Osteocyte (in vitro differentiated cells): ENCODE measurements around the gene RBM18. TPM values are rescaled to one million over a fixed set of nuclear protein-coding genes. Genes with fewer than 3 reads are reported as not detected.

ENCODE experiments used
- DNase-seq: peaks from one replicate; pipeline ENCODE4 v3.0.0; 2021; ENCODE audit warnings: mixed read lengths; ENCODE audit not compliant: unreplicated experiment; ENCODE audit errors: extremely low spot score
- H3K27ac Mint-ChIP-seq: one replicate; pipeline ENCODE4 v1.8.0; 2021; ENCODE audit warnings: mild to moderate bottlenecking, mixed read lengths; ENCODE audit not compliant: unreplicated experiment
- H3K27me3 Mint-ChIP-seq: one replicate; pipeline ENCODE4 v1.8.0; 2021; ENCODE audit warnings: mixed read lengths; ENCODE audit not compliant: unreplicated experiment
- H3K36me3 Mint-ChIP-seq: one replicate; pipeline ENCODE4 v1.8.0; 2021; ENCODE audit warnings: mixed read lengths; ENCODE audit not compliant: unreplicated experiment
- H3K4me1 Mint-ChIP-seq: one replicate; pipeline ENCODE4 v1.8.0; 2021; ENCODE audit warnings: mixed read lengths; ENCODE audit not compliant: unreplicated experiment
- H3K4me3 Mint-ChIP-seq: one replicate; pipeline ENCODE4 v1.8.0; 2021; ENCODE audit warnings: mild to moderate bottlenecking, moderate library complexity, mixed read lengths; ENCODE audit not compliant: unreplicated experiment
- H3K9me3 Mint-ChIP-seq: one replicate; pipeline ENCODE4 v1.8.0; 2021; ENCODE audit warnings: mixed read lengths; ENCODE audit not compliant: unreplicated experiment
- CTCF ChIP-seq: fragments of 200-600 bp; sonication (generic); IDR thresholded peaks from 2 replicates; pipeline ENCODE4 v1.5.0; 2021; ENCODE audit warnings: antibody characterized with exemption, mild to moderate bottlenecking, moderate library complexity
- total RNA-seq: library from RNA; stranded (reverse); gene quantifications from 2 replicates; pipeline ENCODE4 v1.2.1, GENCODE V29; 2021

The RBM18 gene
- total RNA-seq, 1 donor from 2014 or later = 24.2 TPM

GRCh38 chr9:122286764-122287163, 22.1 kb upstream of the RBM18 start:
- Mint-ChIP-seq H3K4me3 (no peak overlapping the region), H3K4me1 (peaks cover under 1% of the 10 kb centered on the region), H3K27me3 (no peaks in the 10 kb centered on the region), H3K36me3 (peaks cover 45% of the 10 kb centered on the region), H3K27ac (no peak overlapping the region), H3K9me3 (no peaks in the 10 kb centered on the region)
- TF ChIP-seq CTCF = no peak
- DNase-seq = no peak

- Mint-ChIP-seq H3K4me3 (no peak overlapping the region), H3K27ac (peak overlapping the region; percentile 16), H3K36me3 (peaks cover 43% of the 10 kb centered on the region), H3K4me1 (peaks cover 5% of the 10 kb centered on the region), H3K27me3 (no peaks in the 10 kb centered on the region), H3K9me3 (peaks cover 10% of the 10 kb centered on the region)
- DNase-seq = no peak
- TF ChIP-seq CTCF = no peak
Measured at GRCh38 chr9:122281368-122281767, 16.7 kb upstream of the RBM18 start.

- TF ChIP-seq CTCF = no peak
- H3K9me3 Mint-ChIP-seq = peaks cover 15% of the 10 kb centered on the region
- peaks cover 5% of the 10 kb centered on the region for H3K4me1 Mint-ChIP-seq
- H3K36me3 Mint-ChIP-seq = peaks cover 53% of the 10 kb centered on the region
- H3K4me3 Mint-ChIP-seq = no peak overlapping the region
- DNase-seq = no peak
- no peaks in the 10 kb centered on the region for H3K27me3 Mint-ChIP-seq
- no peak overlapping the region for H3K27ac Mint-ChIP-seq
Measured at GRCh38 chr9:122277285-122277897, 12.8 kb upstream of the RBM18 start.

GRCh38 chr9:122276096-122276495, 11.5 kb upstream of the RBM18 start:
- peaks cover 15% of the 10 kb centered on the region for H3K9me3 Mint-ChIP-seq
- H3K4me3 Mint-ChIP-seq = no peak overlapping the region
- peaks cover 51% of the 10 kb centered on the region for H3K36me3 Mint-ChIP-seq
- no peak for TF ChIP-seq CTCF
- H3K4me1 Mint-ChIP-seq = peaks cover 2% of the 10 kb centered on the region
- H3K27ac Mint-ChIP-seq = no peak overlapping the region
- no peak for DNase-seq
- no peaks in the 10 kb centered on the region for H3K27me3 Mint-ChIP-seq

GRCh38 chr9:122274055-122274454, 9.4 kb upstream of the RBM18 start:
- no peaks in the 10 kb centered on the region for H3K27me3 Mint-ChIP-seq
- H3K4me3 Mint-ChIP-seq = no peak overlapping the region
- H3K36me3 Mint-ChIP-seq = peaks cover 46% of the 10 kb centered on the region
- peaks cover 2% of the 10 kb centered on the region for H3K4me1 Mint-ChIP-seq
- no peak overlapping the region for H3K27ac Mint-ChIP-seq
- no peak for TF ChIP-seq CTCF
- peaks cover 15% of the 10 kb centered on the region for H3K9me3 Mint-ChIP-seq
- no peak for DNase-seq
